ENCODE results near the gene OPHN1. TPM values are rescaled to one million over a fixed set of nuclear protein-coding genes. Genes with fewer than 3 reads are reported as not detected.

The OPHN1 gene
- total and polyA plus RNA-seq, 2 of the 13 experiments (the other 11 are each of a cell fraction or from before 2014, with no cell fraction given): 1.6 to 1.7 TPM

DNA sequence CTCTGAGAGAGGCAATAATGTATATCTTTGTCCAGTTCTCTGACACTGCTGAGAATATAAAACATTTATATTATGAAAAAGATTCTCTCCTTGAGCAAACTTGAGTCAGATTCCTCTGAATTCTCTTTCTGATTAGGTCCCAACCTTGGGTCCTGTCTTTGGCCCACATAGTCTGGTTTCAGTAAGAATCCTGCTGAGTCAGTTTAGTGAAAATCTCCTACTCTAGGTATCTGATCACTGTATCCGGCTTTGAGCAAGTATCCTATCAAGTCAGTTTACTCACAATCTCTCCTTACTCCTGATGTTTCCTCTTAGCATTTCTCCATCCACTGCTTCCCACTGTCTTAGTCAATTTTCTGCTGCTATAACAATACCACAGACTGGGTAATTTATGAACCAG lies 253.9 kb downstream of the OPHN1 start (continued):
- TF ChIP-seq, protein P1, sequence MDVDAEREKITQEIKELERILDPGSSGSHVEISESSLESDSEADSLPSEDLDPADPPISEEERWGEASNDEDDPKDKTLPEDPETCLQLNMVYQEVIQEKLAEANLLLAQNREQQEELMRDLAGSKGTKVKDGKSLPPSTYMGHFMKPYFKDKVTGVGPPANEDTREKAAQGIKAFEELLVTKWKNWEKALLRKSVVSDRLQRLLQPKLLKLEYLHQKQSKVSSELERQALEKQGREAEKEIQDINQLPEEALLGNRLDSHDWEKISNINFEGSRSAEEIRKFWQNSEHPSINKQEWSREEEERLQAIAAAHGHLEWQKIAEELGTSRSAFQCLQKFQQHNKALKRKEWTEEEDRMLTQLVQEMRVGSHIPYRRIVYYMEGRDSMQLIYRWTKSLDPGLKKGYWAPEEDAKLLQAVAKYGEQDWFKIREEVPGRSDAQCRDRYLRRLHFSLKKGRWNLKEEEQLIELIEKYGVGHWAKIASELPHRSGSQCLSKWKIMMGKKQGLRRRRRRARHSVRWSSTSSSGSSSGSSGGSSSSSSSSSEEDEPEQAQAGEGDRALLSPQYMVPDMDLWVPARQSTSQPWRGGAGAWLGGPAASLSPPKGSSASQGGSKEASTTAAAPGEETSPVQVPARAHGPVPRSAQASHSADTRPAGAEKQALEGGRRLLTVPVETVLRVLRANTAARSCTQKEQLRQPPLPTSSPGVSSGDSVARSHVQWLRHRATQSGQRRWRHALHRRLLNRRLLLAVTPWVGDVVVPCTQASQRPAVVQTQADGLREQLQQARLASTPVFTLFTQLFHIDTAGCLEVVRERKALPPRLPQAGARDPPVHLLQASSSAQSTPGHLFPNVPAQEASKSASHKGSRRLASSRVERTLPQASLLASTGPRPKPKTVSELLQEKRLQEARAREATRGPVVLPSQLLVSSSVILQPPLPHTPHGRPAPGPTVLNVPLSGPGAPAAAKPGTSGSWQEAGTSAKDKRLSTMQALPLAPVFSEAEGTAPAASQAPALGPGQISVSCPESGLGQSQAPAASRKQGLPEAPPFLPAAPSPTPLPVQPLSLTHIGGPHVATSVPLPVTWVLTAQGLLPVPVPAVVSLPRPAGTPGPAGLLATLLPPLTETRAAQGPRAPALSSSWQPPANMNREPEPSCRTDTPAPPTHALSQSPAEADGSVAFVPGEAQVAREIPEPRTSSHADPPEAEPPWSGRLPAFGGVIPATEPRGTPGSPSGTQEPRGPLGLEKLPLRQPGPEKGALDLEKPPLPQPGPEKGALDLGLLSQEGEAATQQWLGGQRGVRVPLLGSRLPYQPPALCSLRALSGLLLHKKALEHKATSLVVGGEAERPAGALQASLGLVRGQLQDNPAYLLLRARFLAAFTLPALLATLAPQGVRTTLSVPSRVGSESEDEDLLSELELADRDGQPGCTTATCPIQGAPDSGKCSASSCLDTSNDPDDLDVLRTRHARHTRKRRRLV (CRISPR knock-in tag; IDR thresholded peaks at IDR 0.05): no peak
- TF ChIP-seq CBX1 (IDR thresholded peaks at IDR 0.05; ENCODE audit: low read depth): no peak
- TF ChIP-seq ZNF530 (CRISPR knock-in tag; IDR thresholded peaks at IDR 0.05; ENCODE audit: low read depth): no peak

DNA sequence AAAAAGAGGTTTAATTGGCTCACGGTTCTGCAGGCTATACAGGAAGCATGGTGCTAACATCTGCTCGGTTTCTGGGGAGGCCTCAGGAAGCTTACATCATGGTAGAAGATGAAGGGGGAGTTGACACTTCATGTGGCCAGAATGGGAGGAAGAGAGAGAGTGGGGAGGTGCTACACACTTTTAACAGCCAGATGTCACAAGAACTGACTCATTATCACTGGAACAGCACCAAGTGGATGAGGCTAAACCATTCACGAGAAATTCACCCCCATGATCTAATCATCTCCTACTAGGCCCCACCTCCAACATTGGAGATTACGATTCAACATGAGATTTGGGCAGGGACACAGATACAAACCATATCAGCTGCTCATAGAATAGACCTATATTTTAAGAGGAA lies 255.8 kb downstream of the OPHN1 start:
- H3K27me3 ChIP-seq (ENCODE audit: control insufficient read depth in 1 of 2, insufficient read depth in 2 of 2, low read length in 2 of 2): no peaks in the 10 kb centered on the region
- DNase-seq (ENCODE audit: low spot score) (no peak), FAIRE-seq (no peak), ATAC-seq (no peak)
- intact Hi-C loops (cut with micrococcal nuclease; ENCODE audit: unreplicated experiment) (no loop called here), in situ Hi-C loops (cut with HindIII; ENCODE audit: extremely low pct_ligation_motif_present, low pct_unique_long_range_greater_than_20kb) (no loop called here)
- no TSS peak for BruUV-seq (replicated peaks)
- H3K4me2 ChIP-seq (ENCODE audit: low read depth, low read length): no peak overlapping the region
- no peak overlapping the region for H3K4me3 ChIP-seq (replicated peaks in 1 of 3; ENCODE audit: insufficient read depth in 1 of 3, low read depth in 2 of 3, low read length in 3 of 3)
- no peaks in the 10 kb centered on the region for H3K36me3 ChIP-seq (replicated peaks in 1 of 2; ENCODE audit: control insufficient read depth in 1 of 2, insufficient read depth in 2 of 2, low read length in 2 of 2)
- POLR2A ChIA-PET: no interaction called here
- CTCF ChIA-PET (ENCODE audit: low intra/inter-chr PET ratio, low total read pairs): no interaction called here
- no peaks in the 10 kb centered on the region for H3K4me1 ChIP-seq (ENCODE audit: insufficient read depth, low read length)
- H3K27ac ChIP-seq (ENCODE audit: extremely low read length, insufficient read depth, low read length): no peak overlapping the region
- no peaks in the 10 kb centered on the region for H3K9me3 ChIP-seq (ENCODE audit: low read length)
- WGBS (ENCODE audit: low lambda C conversion rate): 88% methylated on average over 4 of the region's 4 CpGs
- no peak overlapping the region for H3K9ac ChIP-seq (ENCODE audit: insufficient read depth, low read depth, low read length)
- H2AFZ ChIP-seq (ENCODE audit: low read length): no peak overlapping the region
- no peaks in the 10 kb centered on the region for H4K20me1 ChIP-seq (ENCODE audit: insufficient read depth, low read length)
- no peaks in the 10 kb centered on the region for H3K79me2 ChIP-seq (ENCODE audit: insufficient read depth, low read length)
- no peak for TF ChIP-seq JUNB (CRISPR knock-in tag; IDR thresholded peaks at IDR 0.05; ENCODE audit: borderline replicate concordance)
- TF ChIP-seq KLF16 (CRISPR knock-in tag; IDR thresholded peaks at IDR 0.05): no peak
- TF ChIP-seq ZFP62 (CRISPR knock-in tag; IDR thresholded peaks at IDR 0.05): no peak
- TF ChIP-seq ZFY (CRISPR knock-in tag; IDR thresholded peaks at IDR 0.05): no peak
- no peak for TF ChIP-seq REXO4 (CRISPR knock-in tag; IDR thresholded peaks at IDR 0.05; ENCODE audit: borderline replicate concordance)
- TF ChIP-seq SETDB1 (CRISPR knock-in tag; IDR thresholded peaks at IDR 0.05; ENCODE audit: borderline replicate concordance): no peak
- TF ChIP-seq ZNF225 (CRISPR knock-in tag; IDR thresholded peaks at IDR 0.05): no peak
- TF ChIP-seq FOXP1 (IDR thresholded peaks at IDR 0.05): no peak
- TF ChIP-seq FOXP1 (CRISPR knock-in tag; IDR thresholded peaks at IDR 0.05): no peak
- TF ChIP-seq HNRNPK (IDR thresholded peaks at IDR 0.05; ENCODE audit: low read depth, low read length, poor library complexity, severe bottlenecking): no peak
- TF ChIP-seq BRCA1 (CRISPR knock-in tag; IDR thresholded peaks at IDR 0.05): no peak
- TF ChIP-seq SMYD3 (CRISPR knock-in tag; IDR thresholded peaks at IDR 0.05): no peak
- no peak for TF ChIP-seq MED8 (CRISPR knock-in tag; IDR thresholded peaks at IDR 0.05; ENCODE audit: insufficient replicate concordance)
- no peak for TF ChIP-seq KDM1A (CRISPR knock-in tag; IDR thresholded peaks at IDR 0.05)
- TF ChIP-seq CREM (IDR thresholded peaks at IDR 0.05): no peak
- TF ChIP-seq CREM (CRISPR knock-in tag; IDR thresholded peaks at IDR 0.05): no peak
- TF ChIP-seq, protein P2, sequence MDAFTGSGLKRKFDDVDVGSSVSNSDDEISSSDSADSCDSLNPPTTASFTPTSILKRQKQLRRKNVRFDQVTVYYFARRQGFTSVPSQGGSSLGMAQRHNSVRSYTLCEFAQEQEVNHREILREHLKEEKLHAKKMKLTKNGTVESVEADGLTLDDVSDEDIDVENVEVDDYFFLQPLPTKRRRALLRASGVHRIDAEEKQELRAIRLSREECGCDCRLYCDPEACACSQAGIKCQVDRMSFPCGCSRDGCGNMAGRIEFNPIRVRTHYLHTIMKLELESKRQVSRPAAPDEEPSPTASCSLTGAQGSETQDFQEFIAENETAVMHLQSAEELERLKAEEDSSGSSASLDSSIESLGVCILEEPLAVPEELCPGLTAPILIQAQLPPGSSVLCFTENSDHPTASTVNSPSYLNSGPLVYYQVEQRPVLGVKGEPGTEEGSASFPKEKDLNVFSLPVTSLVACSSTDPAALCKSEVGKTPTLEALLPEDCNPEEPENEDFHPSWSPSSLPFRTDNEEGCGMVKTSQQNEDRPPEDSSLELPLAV (CRISPR knock-in tag; conservative IDR thresholded peaks at IDR 0.05; ENCODE audit: low read depth): no peak

All from HepG2 (cell line).